Dendritic cell treated with granulocyte-macrophage colony-stimulating factor and Interleukin-4, amounts not matched to agents 40 ng/mL and 50 ng/mL, for 4 days (primary cell): ENCODE data around the gene EGFL7.

ENCODE experiments used
- H3K27ac Mint-ChIP-seq: one replicate; pipeline ENCODE4 v1.8.0; 2022; ENCODE audit warnings: mild to moderate bottlenecking, mixed read lengths
- H3K27me3 Mint-ChIP-seq: one replicate; pipeline ENCODE4 v1.8.0; 2022; ENCODE audit warnings: mild to moderate bottlenecking, mixed read lengths
- H3K36me3 Mint-ChIP-seq: one replicate; pipeline ENCODE4 v1.8.0; 2022; ENCODE audit warnings: low read depth, mixed read lengths
- H3K4me1 Mint-ChIP-seq: one replicate; pipeline ENCODE4 v1.8.0; 2022; ENCODE audit warnings: low read depth, mixed read lengths
- H3K4me3 Mint-ChIP-seq: one replicate; pipeline ENCODE4 v1.8.0; 2022; ENCODE audit warnings: mild to moderate bottlenecking, moderate library complexity, mixed read lengths
- H3K9me3 Mint-ChIP-seq: one replicate; pipeline ENCODE4 v1.8.0; 2022; ENCODE audit warnings: mixed read lengths
- intact Hi-C: fragments of 100-400 bp; cut with micrococcal nuclease; formaldehyde crosslinking; loops from one replicate; pipeline ENCODE4 v1.15.0; 2022

The EGFL7 gene

DNA sequence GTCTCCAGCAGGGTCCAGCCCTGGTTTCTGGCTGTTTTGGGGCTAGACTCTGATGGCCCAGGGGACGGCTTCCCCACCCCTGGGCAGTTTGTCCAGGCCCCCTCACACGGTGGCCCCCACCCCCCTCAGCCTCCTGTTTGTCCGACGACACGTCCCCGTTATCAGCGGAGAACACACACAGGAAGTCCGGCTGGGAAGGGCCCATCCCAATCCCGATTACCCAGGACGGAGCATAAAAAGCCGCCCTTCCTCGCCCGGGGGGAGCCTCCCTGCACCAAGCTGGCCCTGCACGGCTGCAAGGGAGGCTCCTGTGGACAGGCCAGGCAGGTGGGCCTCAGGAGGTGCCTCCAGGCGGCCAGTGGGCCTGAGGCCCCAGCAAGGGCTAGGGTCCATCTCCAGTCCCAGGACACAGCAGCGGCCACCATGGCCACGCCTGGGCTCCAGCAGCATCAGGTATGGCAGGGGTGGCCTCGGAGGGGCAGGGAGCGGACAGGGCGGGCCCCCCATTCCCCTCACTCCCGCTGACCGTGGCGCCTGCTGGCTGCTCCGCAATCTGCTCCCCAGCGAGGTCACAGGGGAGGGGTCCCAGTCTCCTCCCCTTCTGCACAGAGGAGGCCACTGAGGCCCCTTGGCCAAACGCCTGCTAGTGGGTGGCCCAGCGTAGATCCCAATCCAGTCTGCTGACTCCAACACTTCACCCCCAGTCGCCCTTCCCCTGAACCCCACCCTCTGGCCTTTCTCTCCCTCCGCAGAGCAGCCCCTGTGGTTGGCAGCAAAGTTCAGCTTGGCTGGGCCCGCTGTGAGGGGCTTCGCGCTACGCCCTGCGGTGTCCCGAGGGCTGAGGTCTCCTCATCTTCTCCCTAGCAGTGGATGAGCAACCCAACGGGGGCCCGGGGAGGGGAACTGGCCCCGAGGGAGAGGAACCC is at the start of gene EGFL7:
EGFL7 (plus strand) TSS at position 261 of the 926 bp plus-strand sequence. CDS start 5,367 bp downstream, outside the sequence.
- Mint-ChIP-seq H3K4me3 (no peak within 1 kb of the TSS), H3K27ac (no peak within 1 kb of the TSS), H3K9me3 (no peaks in the 10 kb centered on the region), H3K36me3 (no peaks in the 10 kb centered on the region), H3K4me1 (peaks cover 19% of the 10 kb centered on the region), H3K27me3 (peaks cover 92% of the 10 kb centered on the region)
- intact Hi-C loops = no loop called here

DNA sequence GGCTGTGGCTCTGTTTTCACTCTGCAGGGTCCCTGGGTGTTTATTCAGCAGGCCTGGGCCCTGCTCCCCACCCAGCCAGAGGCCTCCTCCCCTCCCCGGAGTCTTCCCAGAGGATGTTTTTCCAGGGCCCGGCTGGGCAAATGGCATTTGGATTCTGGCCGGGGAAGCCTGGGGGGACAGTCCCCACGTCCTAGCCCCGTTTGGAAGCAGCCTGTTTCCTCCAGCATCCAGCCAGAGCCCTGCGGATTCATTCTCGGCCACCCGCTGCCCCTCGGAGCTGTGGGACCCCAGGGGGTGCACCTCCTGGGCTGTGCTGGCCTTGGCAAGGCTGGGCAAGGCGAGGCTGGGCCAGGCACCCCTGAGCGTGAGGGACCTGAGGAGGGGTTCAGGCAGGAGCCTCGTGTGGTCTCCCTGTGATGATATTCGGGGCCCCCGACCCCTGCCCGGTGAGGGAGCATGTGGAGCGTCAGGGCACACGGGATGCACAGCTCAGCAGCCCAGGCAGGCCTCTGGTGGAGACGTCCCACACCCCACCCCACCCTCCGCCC is 48.8 kb upstream of the EGFL7 start:
- Mint-ChIP-seq H3K4me3 (no peak overlapping the region), H3K27me3 (peaks cover 44% of the 10 kb centered on the region), H3K27ac (peak overlapping the region; percentile 7), H3K36me3 (no peaks in the 10 kb centered on the region), H3K9me3 (no peaks in the 10 kb centered on the region), H3K4me1 (peaks cover 48% of the 10 kb centered on the region)
- intact Hi-C loops = no loop called here

GRCh38 chr9:136614372-136614922 is 48.3 kb upstream of the EGFL7 start:
- H3K9me3 Mint-ChIP-seq = no peaks in the 10 kb centered on the region
- no peaks in the 10 kb centered on the region for H3K36me3 Mint-ChIP-seq
- H3K4me3 Mint-ChIP-seq = no peak overlapping the region
- intact Hi-C loops = no loop called here
- peaks cover 42% of the 10 kb centered on the region for H3K27me3 Mint-ChIP-seq
- peak overlapping the region; percentile 7 for H3K27ac Mint-ChIP-seq
- H3K4me1 Mint-ChIP-seq = peaks cover 52% of the 10 kb centered on the region

- Mint-ChIP-seq H3K27ac (peak overlapping the region; percentile 7), H3K4me1 (peaks cover 59% of the 10 kb centered on the region), H3K4me3 (no peak overlapping the region), H3K36me3 (no peaks in the 10 kb centered on the region), H3K27me3 (peaks cover 36% of the 10 kb centered on the region), H3K9me3 (no peaks in the 10 kb centered on the region)
- intact Hi-C loops = loop anchor here (5.0 kb wide), 1 partner anchor 83 kb away; no protein-coding TSS in a partner anchor
Measured at GRCh38 chr9:136614967-136615623, 47.6 kb upstream of the EGFL7 start.

GRCh38 chr9:136615631-136616306 is 46.9 kb upstream of the EGFL7 start:
- Mint-ChIP-seq H3K36me3 (no peaks in the 10 kb centered on the region), H3K27ac (peak overlapping the region; percentile 7), H3K27me3 (peaks cover 34% of the 10 kb centered on the region), H3K4me1 (peaks cover 61% of the 10 kb centered on the region), H3K4me3 (no peak overlapping the region), H3K9me3 (no peaks in the 10 kb centered on the region)
- intact Hi-C loops = loop anchor here (5.0 kb wide), 1 partner anchor 83 kb away; no protein-coding TSS in a partner anchor

DNA sequence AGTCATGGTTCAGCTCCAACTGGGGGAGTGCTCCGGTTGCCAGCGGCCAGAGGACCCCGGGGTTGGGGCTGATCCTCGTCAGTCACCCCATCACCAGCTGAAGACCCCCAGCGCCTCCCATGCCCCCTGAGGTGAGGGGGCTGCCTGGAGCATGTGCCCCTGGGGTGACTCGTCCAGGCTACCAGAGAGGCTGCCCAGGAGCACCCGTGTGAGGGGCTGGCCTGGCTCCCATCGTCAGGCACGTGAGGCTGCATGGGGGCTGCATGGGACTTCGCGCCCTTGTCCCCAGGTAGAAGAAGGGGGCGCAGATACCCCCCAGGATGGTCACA is 46.4 kb upstream of the EGFL7 start:
- intact Hi-C loops = loop anchor here (5.0 kb wide), 1 partner anchor 84 kb away; no protein-coding TSS in a partner anchor
- Mint-ChIP-seq H3K27me3 (peaks cover 37% of the 10 kb centered on the region), H3K9me3 (no peaks in the 10 kb centered on the region), H3K4me1 (peaks cover 61% of the 10 kb centered on the region), H3K4me3 (no peak overlapping the region), H3K36me3 (no peaks in the 10 kb centered on the region), H3K27ac (peak overlapping the region; percentile 71)

DNA sequence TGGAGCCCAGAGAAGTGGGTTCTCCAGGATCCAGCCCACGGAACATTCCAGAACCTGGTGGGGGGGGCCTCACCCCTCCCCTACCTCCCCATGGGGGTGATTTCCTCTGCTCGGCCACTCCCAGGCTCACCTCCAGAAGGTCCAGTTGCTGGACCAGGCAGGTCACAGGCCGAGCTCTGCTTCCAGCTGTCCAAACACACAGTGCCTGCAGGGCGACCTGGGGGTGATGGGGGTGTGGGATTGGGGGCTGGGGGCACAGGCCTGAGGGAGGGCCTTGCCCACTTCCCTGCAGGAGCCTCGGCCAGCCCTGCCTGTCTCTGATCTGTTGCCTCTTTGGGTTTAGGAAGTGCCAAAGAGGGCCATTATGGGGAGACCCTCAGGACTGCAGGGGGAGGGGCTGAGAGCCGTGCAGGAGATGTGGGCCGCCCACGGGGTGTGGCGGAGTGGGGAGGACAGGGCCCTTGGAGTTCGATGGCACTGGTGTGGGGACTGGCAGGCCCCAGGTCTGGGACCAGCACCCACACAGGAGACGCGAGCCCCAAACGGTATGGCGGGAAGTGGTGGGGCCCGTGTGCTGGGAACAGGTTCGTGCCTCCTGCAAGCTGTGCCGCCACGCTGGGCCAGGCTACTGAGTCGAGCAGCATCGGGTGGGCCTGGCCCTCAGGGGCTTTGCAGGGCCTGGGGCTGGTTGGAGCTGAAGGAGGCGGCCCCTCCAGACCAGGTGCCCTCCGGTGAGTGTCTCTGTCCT is 45.6 kb upstream of the EGFL7 start:
- peaks cover 63% of the 10 kb centered on the region for H3K4me1 Mint-ChIP-seq
- intact Hi-C loops = loop anchor here (5.0 kb wide), 1 partner anchor 85 kb away; no protein-coding TSS in a partner anchor
- H3K9me3 Mint-ChIP-seq = no peaks in the 10 kb centered on the region
- peaks cover 38% of the 10 kb centered on the region for H3K27me3 Mint-ChIP-seq
- H3K27ac Mint-ChIP-seq = peak overlapping the region; percentile 71
- no peak overlapping the region for H3K4me3 Mint-ChIP-seq
- no peaks in the 10 kb centered on the region for H3K36me3 Mint-ChIP-seq

DNA sequence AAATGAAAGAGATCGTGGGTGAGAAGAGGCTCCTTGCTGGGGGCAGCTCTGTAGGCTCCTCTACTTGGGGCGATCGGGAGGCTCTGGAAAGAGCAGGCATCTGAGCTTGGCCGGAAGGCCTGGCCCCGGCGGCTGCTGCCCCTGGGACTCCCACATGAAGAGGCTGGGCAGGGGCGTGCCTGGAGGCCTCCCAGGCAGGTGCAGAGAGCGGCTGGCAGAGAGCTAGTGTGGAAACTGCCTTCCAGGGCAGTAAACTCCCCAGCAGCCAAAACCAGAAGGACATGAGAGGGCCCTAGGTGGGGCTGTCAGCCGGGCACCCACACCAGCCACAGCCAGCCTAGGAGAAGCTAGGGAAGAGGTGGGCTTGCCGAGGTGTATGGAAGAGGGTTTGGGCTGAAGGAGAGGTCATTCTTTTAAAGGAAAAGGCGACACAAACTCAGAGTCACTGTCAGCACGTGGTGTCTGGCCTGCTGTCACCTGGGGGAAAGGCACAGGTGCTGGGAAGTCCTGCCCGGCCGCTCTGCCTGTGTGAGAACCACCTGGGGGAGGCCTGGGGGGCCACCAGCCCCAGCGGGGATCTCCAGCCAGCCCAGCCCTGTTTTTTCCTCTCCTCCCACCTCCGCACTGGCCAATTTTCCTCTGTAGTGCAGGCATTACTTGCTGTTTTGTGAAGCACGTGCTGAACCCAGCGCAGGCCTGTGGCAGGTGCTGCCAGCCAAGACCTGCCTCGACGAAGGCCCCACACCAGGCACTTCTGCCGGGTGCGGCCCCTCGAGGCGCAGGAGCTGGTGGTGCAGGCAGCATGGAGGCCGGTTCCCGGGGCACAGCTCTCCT is 44.8 kb upstream of the EGFL7 start:
- peaks cover 43% of the 10 kb centered on the region for H3K27me3 Mint-ChIP-seq
- H3K4me1 Mint-ChIP-seq = peaks cover 71% of the 10 kb centered on the region
- intact Hi-C loops = loop anchor here (5.0 kb wide), 1 partner anchor 86 kb away; no protein-coding TSS in a partner anchor
- no peak overlapping the region for H3K4me3 Mint-ChIP-seq
- no peaks in the 10 kb centered on the region for H3K36me3 Mint-ChIP-seq
- H3K27ac Mint-ChIP-seq = peak overlapping the region; percentile 71
- no peaks in the 10 kb centered on the region for H3K9me3 Mint-ChIP-seq

DNA sequence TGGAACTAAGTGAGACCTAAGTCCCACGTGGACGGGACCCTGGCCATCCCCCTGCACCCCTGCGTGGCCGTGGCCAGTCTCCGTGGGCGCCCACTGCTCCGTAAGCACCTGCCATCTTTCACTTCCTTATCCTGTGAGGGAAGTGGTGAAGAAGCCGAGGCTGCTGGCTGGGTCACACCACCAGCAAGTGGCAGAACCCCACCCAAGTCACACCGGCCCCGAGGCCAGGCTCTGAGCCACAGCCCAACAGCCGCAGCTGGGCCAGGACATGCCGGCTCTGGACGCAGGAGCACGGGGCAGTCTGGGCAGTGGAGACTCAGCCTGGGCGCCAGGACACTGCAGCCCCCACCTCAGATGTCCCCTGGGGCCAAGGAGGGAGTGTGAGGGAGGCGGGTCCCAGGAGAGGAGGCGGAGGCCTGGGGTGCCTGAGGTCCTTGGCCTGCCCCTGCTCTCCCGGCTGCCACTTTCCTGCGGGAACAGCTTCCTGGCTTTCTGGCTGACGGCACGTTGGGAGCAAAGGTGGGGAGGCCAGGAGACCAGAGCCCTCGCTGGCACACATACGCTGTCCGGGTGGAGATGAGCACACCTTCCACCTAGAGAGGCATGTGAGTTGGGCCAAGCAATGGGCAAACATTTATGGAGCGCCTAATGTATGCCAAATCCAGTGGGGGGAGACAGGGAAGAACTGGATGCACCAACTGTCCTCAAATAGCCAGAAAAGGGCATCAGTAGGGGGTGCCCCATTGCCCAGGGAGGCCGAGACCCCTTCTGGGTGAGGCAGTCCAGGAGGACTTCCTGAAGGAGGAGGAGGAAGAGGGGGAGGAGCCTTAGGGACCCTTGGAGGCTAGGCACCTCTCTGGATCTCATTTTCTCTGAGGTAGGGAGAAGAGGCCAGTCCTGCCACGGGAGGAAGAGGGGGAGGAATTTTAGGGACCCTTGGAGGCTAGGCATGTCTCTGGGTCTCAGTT is 43.9 kb upstream of the EGFL7 start:
- H3K9me3 Mint-ChIP-seq = no peaks in the 10 kb centered on the region
- H3K27ac Mint-ChIP-seq = peak overlapping the region; percentile 71
- intact Hi-C loops = loop anchor here (5.0 kb wide), 1 partner anchor 87 kb away; no protein-coding TSS in a partner anchor
- peaks cover 49% of the 10 kb centered on the region for H3K27me3 Mint-ChIP-seq
- H3K4me3 Mint-ChIP-seq = peak overlapping the region; percentile 45
- no peaks in the 10 kb centered on the region for H3K36me3 Mint-ChIP-seq
- peaks cover 76% of the 10 kb centered on the region for H3K4me1 Mint-ChIP-seq

DNA sequence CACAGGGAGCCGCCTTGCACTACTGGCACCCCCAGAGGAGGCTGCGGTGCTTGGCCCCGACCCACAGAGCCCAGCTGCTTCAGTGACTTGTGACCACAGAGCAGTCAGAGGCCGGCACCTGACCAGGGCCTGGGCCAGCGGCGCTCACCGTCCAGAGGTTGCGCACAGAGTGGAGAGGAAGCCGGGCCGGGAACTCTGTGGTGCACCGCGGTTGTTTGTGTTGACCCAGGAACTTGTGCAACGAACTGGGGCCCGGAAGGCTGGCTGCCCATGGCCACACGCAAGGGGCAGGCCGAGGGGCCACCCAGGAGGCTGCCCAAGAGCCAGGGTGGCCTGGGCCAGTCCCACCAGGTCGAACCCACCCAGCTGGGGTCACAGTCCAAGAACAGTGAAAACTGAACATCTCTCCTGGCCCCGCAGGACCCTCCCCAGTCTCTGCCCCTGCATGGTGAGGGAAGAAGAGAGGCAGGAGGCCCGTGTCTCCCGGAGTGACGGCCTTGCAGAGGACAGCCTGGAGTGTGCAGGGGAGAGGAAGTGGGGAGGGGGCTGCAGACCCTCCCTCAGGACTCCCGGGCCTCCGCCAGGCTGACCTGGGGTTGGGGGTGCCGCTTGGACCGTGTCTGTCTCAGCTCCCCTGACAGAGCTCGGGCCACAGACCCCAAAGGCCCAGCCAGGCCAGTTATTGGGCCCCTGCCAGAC is 42.8 kb upstream of the EGFL7 start:
- intact Hi-C loops = loop anchor here (5.0 kb wide), 1 partner anchor 88 kb away; no protein-coding TSS in a partner anchor
- Mint-ChIP-seq H3K4me3 (peak overlapping the region; percentile 42), H3K36me3 (no peaks in the 10 kb centered on the region), H3K27ac (peak overlapping the region; percentile 71), H3K4me1 (peaks cover 72% of the 10 kb centered on the region), H3K9me3 (no peaks in the 10 kb centered on the region), H3K27me3 (peaks cover 51% of the 10 kb centered on the region)

DNA sequence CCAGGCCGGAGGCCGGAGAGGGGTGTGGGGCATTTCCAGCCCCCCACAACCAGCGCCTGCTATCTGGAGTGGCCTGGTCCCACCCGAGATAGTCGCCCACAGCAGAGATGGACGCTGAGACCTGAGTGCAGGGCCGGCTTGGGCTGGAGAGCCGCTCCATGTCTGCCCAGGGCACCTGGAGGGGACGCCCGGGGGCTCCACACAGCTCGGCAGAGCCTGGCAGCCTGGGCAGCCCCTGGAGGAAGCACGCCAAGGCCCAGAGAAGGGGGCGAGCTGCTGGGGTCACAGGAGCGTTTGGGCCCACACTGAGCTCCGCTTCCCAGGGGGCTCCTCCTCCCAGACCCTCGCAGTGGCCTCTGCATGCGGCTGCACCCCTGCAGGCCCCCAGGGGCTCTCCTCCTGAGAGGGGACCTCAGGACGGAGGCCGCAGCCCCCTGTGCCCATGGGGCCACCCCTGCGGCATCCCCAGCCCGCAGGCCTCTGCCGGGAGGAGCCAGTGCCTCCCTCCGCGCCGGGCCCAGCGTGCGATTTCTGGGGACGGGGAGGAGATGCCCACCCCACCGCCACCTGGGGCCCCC is 42.2 kb upstream of the EGFL7 start:
- Mint-ChIP-seq H3K27me3 (peaks cover 50% of the 10 kb centered on the region), H3K27ac (peak overlapping the region; percentile 71), H3K36me3 (no peaks in the 10 kb centered on the region), H3K4me3 (no peak overlapping the region), H3K9me3 (no peaks in the 10 kb centered on the region), H3K4me1 (peaks cover 72% of the 10 kb centered on the region)
- intact Hi-C loops = no loop called here
